Ishikawa (cell line): ENCODE measurements around the gene EYA2.

ENCODE experiments used
- CEBPB ChIP-seq: IDR thresholded peaks from 2 replicates; pipeline ENCODE4 v1.6.1; 2012
- EGR1 ChIP-seq: IDR thresholded peaks from 2 replicates; pipeline ENCODE4 v1.6.1; 2012
- EP300 ChIP-seq: IDR thresholded peaks from 2 replicates; pipeline ENCODE4 v1.6.1; 2012; ENCODE audit warnings: borderline replicate concordance
- MAX ChIP-seq: IDR thresholded peaks from 2 replicates; pipeline ENCODE4 v1.6.1; 2012
- NFIC ChIP-seq: IDR thresholded peaks from 2 replicates; pipeline ENCODE4 v1.6.1; 2012
- RAD21 ChIP-seq: IDR thresholded peaks from 2 replicates; pipeline ENCODE4 v1.6.1; 2012; ENCODE audit warnings: low read depth
- REST ChIP-seq: IDR thresholded peaks from 2 replicates; pipeline ENCODE4 v1.6.1; 2012; ENCODE audit warnings: low read depth, mild to moderate bottlenecking
- TAF1 ChIP-seq: IDR thresholded peaks from 2 replicates; pipeline ENCODE4 v1.6.1; 2012; ENCODE audit warnings: low read depth, mild to moderate bottlenecking
- TCF12 ChIP-seq: IDR thresholded peaks from 2 replicates; pipeline ENCODE4 v1.6.1; 2012; ENCODE audit warnings: low read depth
- TEAD4 ChIP-seq: IDR thresholded peaks from 2 replicates; pipeline ENCODE4 v1.6.1; 2012
- USF1 ChIP-seq: IDR thresholded peaks from 2 replicates; pipeline ENCODE4 v1.6.1; 2012
- YY1 ChIP-seq: IDR thresholded peaks from 2 replicates; pipeline ENCODE4 v1.6.1; 2012; ENCODE audit warnings: low read depth
- ZBTB7A ChIP-seq: IDR thresholded peaks from 2 replicates; pipeline ENCODE4 v1.6.1; 2012; ENCODE audit warnings: low read depth

- no peak for TF ChIP-seq TEAD4
- TF ChIP-seq YY1: no peak
- TF ChIP-seq RAD21: no peak
- no peak for TF ChIP-seq NFIC
- TF ChIP-seq REST: no peak
- TF ChIP-seq CEBPB: no peak
- no peak for TF ChIP-seq TCF12
- TF ChIP-seq EP300: no peak
- no peak for TF ChIP-seq ZBTB7A
- TF ChIP-seq USF1: no peak
- no peak for TF ChIP-seq EGR1
- TF ChIP-seq MAX: no peak
- TF ChIP-seq TAF1: no peak
Observed at GRCh38 chr20:46973766-46974165, 79.1 kb downstream of the EYA2 start.
